ENCODE results near the gene ZBTB8A.
A peak's percentile ranks its signal among the peaks of the same experiment; 100 is the strongest.
"Not testable (repeated sequence)": the region's sequence is repeated elsewhere in the genome, so short reads cannot be mapped to it uniquely, and the experiment has no call there.

Gene ZBTB8A

DNA sequence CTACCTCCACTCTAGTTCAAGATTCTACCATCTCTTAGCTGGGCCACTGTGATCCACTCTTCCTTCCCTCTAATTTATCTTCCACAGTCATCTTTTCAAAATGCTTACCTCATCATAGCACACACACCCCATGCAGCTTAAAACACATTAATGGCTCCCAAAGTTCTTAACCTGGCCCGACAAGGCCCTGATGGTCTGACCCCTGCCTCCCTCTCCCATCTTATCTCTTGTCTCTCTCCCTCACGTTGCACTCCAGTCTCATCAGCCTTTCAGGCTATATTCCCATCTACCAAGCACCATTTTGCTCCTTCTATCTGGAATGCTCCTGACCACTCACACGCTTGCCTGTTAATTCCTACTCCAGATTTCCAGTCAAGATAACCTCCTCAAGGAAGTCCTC is 2.5 kb upstream of the ZBTB8A start:
- DNase-seq (ENCODE audit: low spot score) = no peak

DNA sequence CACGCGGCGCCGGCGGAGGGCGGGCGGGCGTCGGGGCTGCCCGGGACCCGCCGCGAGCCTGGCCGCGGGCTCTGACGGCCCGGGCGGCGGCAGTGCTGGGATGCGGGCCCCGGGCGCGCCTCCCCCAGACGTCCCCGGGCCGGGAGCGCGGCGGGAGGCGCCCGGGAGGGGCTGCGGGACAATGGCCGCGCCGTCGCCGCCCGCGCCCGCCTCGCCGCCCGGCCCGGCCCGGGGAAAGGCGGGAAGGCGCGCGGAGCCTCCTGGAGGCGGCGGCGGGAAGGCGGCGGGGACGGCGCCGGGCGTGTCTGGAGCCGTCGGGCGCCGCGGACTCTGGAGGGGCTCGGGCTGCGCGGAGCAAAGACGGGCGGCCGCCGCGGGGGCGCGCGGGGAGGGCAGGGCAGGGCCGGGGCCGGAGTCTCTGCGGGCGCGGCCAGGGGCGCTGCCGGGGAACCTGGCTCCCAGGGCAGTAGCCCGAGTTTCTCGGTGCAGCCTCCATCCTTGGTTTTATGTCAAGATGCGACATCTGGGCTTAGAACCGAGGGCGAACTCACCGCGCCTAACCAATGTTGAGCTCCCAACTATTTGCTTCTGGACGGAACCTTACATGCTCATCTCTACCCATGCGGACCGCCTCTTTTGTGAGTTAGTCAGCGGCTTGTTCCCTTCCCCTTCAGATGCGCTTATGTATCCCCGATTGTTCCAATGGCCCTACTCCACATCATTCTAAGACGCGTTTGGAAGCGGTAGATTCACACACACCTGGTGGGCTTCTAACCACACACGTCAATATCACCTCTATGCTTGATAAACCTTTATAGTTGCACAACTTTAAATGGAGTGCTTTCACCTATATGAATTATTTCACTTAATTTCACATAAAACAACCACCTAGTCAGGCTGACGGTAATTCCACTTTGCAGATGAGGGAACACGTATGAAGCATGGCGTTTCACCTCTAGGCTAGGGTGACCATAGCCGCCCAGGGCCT is 651 bp downstream of the ZBTB8A start:
- peak; percentile 80 for DNase-seq (ENCODE audit: low spot score)

DNA sequence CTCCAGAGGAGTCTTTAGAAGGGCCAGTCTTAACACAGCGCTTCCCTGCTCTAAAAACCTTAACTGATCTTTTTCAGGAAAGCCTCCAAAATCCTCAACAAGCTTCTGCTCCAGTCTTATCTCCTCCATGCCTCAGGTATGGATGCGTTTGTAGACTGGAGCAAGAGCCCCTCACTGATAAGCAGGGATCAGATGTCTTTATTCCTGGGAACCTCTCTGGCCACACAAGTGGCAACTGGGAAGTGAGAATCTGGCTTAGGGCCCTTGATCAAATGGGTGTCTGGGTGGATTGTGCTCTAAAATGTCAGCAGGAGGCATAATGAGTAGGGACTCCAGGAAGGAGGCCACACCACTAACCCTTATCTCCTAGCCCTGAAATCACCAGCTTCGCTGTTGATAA is 1.4 kb downstream of the ZBTB8A start:
- no peak for DNase-seq (ENCODE audit: low spot score)

DNA sequence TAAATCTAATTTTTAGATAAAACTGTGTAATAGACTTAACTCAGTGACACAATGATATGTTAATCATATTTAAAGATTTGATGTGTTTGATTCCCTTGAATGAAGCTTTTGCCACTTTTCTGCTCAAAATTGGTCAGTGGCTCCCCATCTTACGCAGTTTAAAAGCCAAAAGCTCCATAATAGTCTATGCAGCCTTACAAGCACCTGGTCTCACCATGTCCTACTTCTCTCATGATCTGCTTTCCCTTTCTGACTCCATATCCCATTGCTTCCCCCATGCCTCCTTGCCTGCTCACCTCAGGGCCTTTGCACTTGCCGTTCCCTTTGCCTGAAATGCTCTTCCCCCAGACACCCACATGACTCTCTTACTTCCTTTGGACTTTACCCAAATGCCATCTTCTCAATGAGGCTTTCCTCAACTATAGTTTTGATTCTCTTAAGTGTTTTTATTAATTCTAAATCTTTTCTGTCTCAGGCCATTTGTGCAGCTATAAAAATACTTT is 1.9 kb downstream of the ZBTB8A start:
- DNase-seq (ENCODE audit: low spot score) = no peak

DNA sequence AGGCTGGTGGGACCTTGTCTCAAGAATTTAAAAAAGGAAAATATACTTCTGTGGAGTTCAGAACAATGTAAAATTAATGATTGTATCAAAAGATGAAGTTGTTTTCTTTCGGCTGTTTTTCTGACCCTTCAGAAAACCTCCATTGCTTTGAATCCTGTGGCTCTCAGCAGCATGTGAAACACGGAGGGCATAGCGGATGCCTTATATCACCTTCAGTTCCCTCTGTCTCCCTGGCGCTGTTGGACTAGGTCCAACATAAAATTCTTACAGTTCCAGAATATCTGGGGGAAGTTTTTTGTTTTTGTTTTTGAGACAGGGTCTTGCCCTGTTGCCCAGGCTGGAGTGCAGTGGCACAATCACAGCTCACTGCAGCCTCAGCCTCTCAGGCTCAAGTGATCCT is 7.4 kb downstream of the ZBTB8A start:
- DNase-seq (ENCODE audit: low spot score) = no peak

DNA sequence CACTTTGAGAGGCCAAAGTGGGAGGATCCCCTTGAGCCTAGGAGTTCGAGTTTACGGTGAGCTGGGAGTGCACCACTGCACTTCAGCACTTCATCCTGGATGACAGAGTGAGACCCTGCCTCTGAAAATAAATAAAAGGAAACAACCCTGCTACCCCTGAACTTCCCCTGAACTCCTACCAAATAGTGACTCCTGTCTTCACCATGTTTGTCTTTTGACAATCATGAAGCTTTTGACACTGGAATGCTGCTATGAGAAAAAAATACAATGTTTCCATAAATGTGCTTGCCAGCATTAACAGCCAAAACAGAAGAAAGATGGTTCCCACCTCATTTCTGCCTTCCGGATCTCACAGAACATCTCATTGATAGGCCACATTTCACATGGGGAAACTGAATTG is 10.4 kb downstream of the ZBTB8A start:
- no peak for DNase-seq (ENCODE audit: low spot score)

DNA sequence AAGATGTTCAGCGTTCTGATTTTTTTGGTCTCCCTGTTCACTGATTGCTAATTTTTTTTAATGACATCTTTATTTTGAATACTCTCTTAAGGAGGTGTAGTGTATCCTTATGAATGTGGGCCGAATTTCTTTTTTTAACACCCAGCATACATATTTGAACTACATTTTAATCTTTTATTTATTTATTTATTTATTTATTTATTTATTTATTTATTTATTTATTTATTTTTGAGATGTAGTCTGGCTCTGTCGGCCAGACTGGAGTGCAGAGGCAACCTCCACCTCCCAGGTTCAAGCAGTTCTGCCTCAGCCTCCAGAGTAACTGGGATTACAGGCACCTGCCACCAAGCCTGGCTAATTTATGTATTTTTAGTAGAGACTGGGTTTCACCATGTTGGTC is 15.1 kb downstream of the ZBTB8A start:
- no peak for DNase-seq (ENCODE audit: low spot score)

DNA sequence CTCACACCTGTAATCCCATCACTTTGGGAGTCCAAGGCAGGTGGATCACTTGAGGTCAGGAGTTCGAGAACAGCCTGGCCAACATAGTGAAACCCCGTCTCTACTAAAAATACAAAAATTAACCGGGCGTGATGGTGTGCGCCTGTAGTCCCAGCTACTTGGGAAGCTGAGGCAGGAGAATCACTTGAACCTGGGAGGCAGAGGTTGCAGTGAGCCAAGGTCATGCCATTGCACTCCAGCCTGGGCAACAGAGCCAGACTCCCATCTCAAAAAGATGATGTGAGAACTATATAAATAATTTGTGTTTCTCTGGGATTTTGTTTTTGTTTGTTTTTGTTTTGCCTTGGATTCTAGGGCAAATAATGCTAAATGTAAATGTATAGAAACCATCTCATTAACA is 17.8 kb downstream of the ZBTB8A start:
- not testable (repeated sequence) for DNase-seq (ENCODE audit: low spot score)

DNA sequence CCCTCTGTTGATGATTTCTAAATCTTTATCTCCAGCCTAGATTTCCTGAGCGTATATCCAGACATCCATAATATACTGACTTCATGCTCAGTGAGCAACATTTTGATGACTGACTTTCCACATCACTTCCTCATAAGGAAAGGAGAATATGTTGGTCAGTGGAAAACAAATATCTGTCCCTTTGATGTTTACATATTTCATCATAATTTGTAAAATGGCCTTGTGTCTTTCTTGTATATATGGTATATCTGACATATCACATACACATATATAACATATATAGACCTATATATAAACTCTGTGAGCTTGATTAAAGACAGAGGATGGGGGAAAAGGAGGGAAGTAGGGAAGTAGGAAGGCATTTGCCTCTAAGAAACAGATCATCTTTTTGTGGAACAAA is 18.6 kb downstream of the ZBTB8A start:
- no peak for DNase-seq (ENCODE audit: low spot score)

DNA sequence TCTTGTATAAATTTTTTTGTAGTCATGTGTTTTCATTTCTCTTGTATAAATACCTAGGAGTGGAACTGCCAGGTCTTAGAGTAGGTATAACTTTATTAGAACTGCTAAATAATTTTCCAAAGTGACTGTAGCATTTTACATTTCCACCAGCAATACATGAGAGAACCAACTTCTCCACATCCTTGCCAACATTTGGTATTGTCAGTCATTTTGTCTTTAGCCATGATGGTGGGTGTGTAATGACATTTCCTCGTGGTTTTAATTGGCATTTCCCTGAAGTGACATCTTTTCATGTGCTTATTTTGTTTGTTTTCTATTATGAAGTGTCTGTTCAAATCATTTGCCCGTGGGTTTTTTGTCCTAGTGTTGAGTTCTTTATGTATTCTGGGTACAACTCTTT is 29.7 kb downstream of the ZBTB8A start:
- no peak for DNase-seq (ENCODE audit: low spot score)

DNA sequence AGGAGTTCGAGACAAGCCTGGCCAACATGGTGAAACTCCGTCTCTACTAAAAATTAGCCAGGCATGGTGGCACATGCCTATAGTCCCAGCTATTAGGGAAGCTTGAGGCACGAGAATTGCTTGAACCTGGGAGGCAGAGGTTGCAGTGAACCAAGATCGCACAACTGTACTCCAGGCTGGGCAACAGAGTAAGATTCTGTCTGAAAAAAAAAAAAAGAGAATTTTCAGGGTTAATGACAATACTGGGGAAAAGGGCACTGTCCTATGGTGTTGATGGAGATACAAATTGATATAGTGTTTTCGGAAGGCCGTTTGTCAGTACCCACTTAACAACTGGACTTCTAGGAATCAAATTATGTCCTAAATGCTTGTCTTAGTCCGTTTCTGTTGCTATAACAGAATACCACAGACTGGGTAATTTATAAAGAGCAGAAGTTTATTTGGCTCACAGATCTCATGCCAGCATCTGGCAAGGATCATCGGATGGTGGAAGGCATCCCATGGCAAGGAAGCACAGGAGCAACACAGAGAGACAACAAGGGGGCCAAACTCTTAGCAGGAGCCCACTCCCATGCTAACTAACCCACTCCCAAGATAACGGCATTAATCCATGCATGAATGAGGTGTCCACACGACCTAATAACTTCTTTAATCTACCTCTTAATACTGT is 41.3 kb downstream of the ZBTB8A start:
- no peak for DNase-seq (ENCODE audit: low spot score)

DNA sequence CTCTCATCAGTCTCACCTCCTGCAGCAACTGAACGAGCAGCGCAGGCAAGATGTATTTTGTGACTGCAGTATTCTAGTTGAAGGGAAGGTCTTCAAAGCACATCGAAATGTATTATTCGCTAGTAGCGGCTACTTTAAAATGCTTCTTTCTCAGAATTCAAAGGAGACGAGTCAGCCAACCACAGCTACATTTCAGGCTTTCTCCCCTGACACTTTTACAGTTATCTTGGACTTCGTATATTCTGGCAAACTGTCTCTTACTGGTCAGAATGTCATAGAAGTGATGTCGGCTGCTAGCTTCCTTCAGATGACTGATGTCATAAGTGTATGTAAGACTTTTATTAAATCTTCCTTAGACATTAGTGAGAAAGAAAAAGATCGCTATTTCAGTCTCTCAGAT is 53.7 kb downstream of the ZBTB8A start:
- no peak for DNase-seq (ENCODE audit: low spot score)

DNA sequence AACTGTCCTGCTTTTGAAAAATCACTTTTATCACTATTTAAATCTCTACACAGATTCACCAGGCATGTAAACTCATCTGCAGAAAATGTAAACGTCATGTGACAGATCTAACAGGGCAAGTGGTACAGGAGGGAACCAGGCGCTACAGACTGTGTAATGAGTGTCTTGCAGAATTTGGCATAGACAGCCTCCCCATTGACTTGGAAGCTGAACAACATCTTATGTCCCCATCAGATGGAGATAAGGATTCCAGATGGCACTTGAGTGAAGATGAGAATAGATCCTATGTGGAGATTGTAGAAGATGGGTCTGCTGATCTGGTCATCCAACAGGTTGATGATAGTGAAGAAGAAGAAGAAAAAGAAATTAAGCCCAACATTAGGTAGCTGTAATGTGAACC is 60.8 kb downstream of the ZBTB8A start:
- DNase-seq (ENCODE audit: low spot score) = no peak

DNA sequence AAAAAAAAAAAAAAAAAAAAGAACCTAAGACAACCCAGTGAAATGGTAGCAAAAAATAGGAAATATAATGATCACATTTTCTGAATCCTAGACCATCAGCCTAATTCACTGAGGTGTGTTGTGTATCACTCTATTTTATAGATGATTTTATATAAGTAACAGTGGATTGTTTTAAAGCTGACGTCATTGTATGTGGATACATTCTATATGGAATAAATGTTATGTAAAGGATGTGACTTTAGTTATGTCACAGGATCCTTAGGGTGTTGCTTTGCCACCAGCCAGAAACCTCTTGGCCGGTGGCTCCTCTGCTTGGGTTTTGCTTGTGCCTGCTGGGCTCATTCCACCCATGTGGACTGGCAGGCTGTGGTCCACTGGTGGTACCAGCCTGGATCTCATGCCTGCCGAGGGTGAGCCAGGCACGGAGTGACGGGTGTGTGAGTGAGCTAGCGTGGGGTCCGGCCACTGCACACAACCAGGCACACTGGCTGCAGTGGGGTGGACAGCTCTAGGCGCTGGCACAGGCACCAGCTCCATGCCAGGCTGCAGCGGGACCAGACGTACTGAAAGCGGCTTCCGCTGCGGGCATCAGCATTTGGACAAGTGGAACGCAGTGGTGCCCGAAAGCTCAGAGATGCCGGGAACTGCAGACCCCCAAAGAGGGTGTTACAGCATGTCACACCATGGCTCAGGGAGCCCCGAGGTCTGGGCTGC is 66.6 kb downstream of the ZBTB8A start:
- no peak for DNase-seq (ENCODE audit: low spot score)

DNA sequence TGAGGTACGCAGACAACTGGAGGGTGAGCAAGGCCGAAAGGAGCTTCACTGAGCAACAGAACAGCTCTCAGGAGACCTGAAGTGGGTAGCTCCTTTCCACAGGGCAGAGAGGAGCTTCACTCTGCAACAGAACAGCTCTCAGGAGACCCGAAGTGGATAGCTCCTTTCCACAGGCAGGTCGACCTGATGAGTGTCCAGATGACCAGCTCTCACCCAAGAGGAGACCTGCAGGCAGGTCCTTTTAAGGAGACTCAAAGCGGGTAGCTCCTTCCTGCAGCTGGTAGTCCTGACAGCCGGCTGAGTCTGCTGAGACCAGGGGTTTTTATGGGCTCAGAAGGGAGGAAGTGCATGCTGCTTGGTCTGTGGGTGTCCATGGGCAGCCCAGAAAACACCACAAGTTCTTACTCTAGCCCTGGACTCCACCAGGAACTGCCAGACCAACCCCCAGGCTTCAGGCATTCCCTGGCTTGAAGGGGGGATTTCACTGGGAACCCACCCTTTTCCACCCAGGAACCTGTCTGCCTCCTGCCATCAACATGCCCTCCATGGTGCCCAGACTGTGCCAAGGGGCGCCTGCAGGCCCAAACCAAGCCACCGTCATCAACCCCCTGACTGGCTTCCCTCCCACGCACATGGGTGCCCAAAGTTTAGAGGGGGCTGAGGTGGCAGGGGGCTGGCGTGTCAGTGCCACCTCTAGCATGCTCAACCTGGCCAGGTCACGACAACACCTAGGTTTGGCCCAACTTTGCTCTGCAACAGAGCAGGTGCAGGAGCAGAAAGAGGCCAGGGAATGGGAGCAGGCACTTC is 67.5 kb downstream of the ZBTB8A start:
- DNase-seq (ENCODE audit: low spot score) = no peak

DNA sequence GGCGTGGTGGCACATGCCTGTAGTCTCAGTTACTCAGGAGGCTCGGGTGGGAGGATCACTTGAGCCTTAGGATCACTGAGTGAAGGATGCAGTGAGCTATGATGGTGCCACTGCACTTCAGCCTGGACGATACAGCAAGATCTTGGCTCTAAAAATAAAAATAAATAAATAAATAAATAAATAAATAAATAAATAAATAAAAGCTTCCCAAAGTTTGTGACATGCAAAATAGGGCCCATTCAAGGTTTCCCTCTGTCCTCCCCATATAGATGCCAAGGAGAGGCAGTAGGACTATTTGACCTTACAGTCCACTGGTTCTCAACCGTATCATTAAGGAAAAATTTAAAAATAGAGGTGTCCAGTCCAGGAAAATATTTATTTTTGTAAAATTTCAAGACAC is 70.0 kb downstream of the ZBTB8A start:
- no peak for DNase-seq (ENCODE audit: low spot score)

DNA sequence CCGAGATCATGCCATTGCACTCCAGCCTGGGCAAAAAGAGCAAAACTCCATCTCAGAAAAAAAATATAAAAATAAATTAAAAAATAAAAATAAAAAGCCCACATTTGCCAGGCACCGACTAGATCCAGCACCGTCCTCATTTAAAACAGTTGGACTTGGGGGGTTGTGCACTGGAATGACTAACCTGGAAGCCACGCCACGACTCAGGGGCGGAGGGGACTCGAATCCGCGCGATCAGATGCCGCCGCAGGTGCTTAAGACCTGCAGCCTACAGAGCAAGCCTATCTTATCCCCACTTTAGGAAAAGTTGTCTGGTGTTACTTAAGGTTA is 72.6 kb downstream of the ZBTB8A start:
- no peak for DNase-seq (ENCODE audit: low spot score)

DNA sequence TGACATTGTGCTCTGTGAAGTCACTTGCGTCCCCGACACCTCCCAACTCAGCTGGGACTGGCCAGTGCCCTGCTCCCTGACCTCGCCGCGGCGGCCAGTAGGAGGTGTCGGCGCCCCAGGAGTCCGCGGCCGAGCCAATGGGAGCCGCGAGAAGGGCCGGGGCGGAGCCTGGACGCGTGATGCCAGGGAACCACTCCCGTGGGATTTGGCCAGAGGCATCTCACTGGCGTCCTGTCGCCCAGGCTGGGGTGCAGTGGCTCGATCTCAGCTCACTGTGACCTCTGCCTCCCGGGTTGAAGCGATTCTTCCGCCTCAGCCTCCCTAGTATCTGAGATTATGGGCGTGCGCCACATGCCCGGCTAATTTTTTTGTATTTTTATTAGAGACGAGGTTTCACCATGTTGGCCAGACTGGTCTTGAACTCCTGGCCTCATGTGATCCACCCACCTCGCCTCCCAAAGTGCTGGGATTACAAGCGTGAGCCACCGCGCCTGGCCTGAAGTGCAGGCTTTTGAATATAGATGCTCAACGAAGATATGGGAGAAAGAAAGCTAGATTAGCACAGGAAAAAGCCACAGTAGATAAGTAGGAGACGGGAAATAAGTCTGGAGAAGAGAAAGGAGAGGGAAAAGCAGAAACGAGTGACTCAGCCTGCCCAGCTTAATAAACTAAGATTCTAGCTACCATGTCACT is 73.1 kb downstream of the ZBTB8A start:
- DNase-seq (ENCODE audit: low spot score) = peak; percentile 97

DNA sequence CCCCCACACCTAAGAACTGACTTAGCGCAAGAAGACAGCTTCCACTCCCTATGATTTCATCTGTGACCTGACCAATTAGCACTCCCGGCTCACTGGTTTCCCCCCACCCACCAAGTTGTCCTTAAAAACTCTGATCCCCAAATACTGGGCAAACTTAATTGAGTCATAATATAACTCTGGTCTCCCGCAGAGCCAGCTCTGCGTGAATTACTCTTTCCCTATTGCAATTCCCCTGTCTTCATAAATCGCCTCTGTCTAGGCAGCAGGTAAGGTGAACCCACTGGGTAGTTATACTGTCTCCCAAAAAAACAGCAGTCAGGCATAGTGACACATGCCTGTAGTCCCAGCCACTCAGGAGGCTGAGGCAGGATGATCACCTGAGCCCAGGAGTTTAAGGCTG is 74.2 kb downstream of the ZBTB8A start:
- no peak for DNase-seq (ENCODE audit: low spot score)

DNA sequence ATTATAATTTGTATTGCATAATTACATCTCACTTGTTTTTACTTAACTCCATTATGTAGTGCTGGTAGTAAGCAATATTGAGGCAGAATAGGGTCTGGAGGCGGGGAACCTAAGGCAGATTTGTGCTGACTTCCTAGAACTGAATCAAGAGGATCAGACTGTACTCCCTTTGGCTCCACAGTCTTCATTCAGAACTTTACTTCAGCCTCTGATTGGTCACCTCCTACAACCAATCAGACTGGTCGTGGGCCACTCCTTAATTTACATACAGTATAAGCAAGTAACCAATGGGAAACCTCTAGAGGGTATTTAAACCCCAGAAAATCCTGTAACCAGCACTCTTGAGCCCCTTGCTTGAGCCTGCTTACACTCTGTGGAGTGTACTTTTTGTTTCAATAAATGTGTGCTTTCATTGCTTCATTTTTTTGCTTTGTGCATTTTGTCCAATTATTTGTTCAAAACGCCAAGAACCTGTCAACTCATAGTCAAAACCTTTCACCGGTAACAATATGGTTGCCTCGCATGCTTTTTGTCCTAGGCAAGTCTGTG is 79.5 kb downstream of the ZBTB8A start:
- no peak for DNase-seq (ENCODE audit: low spot score)
